Nephron progenitor cell (in vitro differentiated cells): ENCODE data around the gene FHDC1.

Source experiments
- DNase-seq: peaks from one replicate; pipeline ENCODE4 v3.0.0; 2021
- H3K27ac Mint-ChIP-seq: 2 replicates; pipeline ENCODE4 v1.8.0; 2021; ENCODE audit warnings: mild to moderate bottlenecking, moderate library complexity, mixed read lengths
- H3K27me3 Mint-ChIP-seq: 2 replicates; pipeline ENCODE4 v1.8.0; 2021; ENCODE audit warnings: mild to moderate bottlenecking, low read depth, mixed read lengths; ENCODE audit not compliant: poor library complexity
- H3K36me3 Mint-ChIP-seq: 2 replicates; pipeline ENCODE4 v1.8.0; 2021; ENCODE audit warnings: low read depth, mixed read lengths
- H3K4me1 Mint-ChIP-seq: 2 replicates; pipeline ENCODE4 v1.8.0; 2021; ENCODE audit warnings: mixed read lengths
- H3K4me3 Mint-ChIP-seq: 2 replicates; pipeline ENCODE4 v1.8.0; 2021; ENCODE audit warnings: mild to moderate bottlenecking, moderate library complexity, mixed read lengths
- H3K9me3 Mint-ChIP-seq: 2 replicates; pipeline ENCODE4 v1.8.0; 2021; ENCODE audit warnings: mild to moderate bottlenecking, moderate library complexity, mixed read lengths
- CTCF ChIP-seq: fragments of 200-600 bp; sonication (generic); IDR thresholded peaks from 2 replicates; pipeline ENCODE4 v1.5.0; 2021; ENCODE audit warnings: antibody characterized with exemption

FHDC1 gene

GRCh38 chr4:153028535-153028934 is 92.4 kb downstream of the FHDC1 start:
- Mint-ChIP-seq H3K4me3 (no peak overlapping the region), H3K4me1 (peaks cover 14% of the 10 kb centered on the region), H3K36me3 (peaks cover 11% of the 10 kb centered on the region), H3K27ac (no peak overlapping the region), H3K27me3 (peaks cover 6% of the 10 kb centered on the region), H3K9me3 (peaks cover 30% of the 10 kb centered on the region)
- TF ChIP-seq CTCF, result no peak
- no peak for DNase-seq
